ENCODE data around the gene TMEM190. TPM values are rescaled to one million over a fixed set of nuclear protein-coding genes. Genes with fewer than 3 reads are reported as not detected.

Gene TMEM190
- total and polyA plus RNA-seq, 2 donors (not counting 1 experiment from before 2014, with no cell fraction given), result not detected

DNA sequence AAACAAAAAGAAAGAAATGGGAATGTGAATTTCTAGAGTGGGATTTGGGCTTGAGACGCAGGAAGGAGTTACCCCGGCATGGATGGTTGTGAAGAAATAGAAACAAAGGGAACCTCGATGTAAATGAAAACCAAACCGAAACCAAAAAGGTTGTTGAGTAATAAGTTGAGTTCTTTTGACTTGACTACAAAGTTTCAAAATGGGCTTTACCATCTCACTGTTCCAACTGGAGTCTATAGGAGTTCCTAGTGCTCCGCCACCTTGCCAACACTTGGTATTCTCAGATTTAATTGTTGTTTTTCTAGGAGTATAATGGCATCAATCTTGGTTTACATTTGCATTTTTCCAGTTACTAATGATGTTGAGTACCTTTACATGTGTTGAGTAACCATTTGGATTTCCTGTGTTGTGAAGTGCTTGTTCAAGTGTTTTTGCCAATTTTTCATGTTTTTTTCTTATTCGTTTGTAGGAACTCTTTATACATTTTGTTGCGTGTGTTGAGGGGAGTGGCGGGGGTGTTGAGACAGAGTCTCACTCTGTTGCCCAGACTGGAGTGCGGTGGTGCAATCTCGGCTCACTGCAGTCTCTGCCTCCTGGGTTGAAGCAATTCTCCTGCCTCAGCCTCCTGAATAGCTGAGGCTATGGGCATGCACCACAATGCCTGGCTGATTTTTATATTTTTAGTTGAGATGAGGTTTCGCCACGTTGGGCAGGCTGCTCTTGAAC is 21.7 kb downstream of the TMEM190 start:
- Mint-ChIP-seq H3K4me3 (no peak overlapping the region), H3K27ac (no peak overlapping the region), H3K27me3 (no peaks in the 10 kb centered on the region), H3K4me1 (peaks cover 4% of the 10 kb centered on the region), H3K9me3 (ENCODE audit: insufficient read depth) (no peaks in the 10 kb centered on the region)
- Histone ChIP-seq H3K4me2 (replicated peaks; ENCODE audit: low read depth, low read length, poor library complexity, severe bottlenecking) (no peak overlapping the region), H3K27me3 (replicated peaks in 1 of 4; ENCODE audit: control extremely low read depth in 1 of 4, control insufficient read depth in 3 of 4, insufficient read depth in 4 of 4, low read length in 3 of 4) (no peaks in the 10 kb centered on the region), H2AFZ (ENCODE audit: insufficient read depth, low read depth, low read length, poor library complexity, severe bottlenecking) (no peak overlapping the region), H3K9me3 (ENCODE audit: control extremely low read depth in 1 of 3, control insufficient read depth in 2 of 3, insufficient read depth in 1 of 3, low read length in 2 of 3) (no peaks in the 10 kb centered on the region), H3K36me3 (replicated peaks in 1 of 2; ENCODE audit: control extremely low read depth in 1 of 2, control insufficient read depth in 1 of 2, extremely low read depth in 1 of 2, insufficient read depth in 2 of 2, low read length in 1 of 2) (peaks cover 0 to 31% of the 10 kb centered on the region in 2 experiments), H3K27ac (ENCODE audit: low read length in 2 of 2) (no peak overlapping the region), H3K4me1 (ENCODE audit: control insufficient read depth in 2 of 2, insufficient read depth in 2 of 2, low read length in 2 of 2) (no peaks in the 10 kb centered on the region), H4K20me1 (ENCODE audit: control insufficient read depth, insufficient read depth, low read length, poor library complexity, severe bottlenecking) (peaks cover 6% of the 10 kb centered on the region), H3K4me3 (ENCODE audit: control extremely low read depth in 1 of 5, extremely low read depth in 1 of 5, insufficient read depth in 1 of 5, low read depth in 2 of 5, low read length in 4 of 5) (no peak overlapping the region), H3K79me2 (ENCODE audit: control insufficient read depth, insufficient read depth, low read length) (peaks cover 2% of the 10 kb centered on the region), H3K9ac (ENCODE audit: low read length) (no peak overlapping the region)
- DNase-seq (no peak), ATAC-seq (ENCODE audit: low read depth) (no peak)
- TF ChIP-seq EZH2 (IDR thresholded peaks at IDR 0.05; ENCODE audit: borderline replicate concordance, insufficient read depth, low read depth, low read length, poor library complexity, severe bottlenecking), result no peak
- TF ChIP-seq, protein P1, sequence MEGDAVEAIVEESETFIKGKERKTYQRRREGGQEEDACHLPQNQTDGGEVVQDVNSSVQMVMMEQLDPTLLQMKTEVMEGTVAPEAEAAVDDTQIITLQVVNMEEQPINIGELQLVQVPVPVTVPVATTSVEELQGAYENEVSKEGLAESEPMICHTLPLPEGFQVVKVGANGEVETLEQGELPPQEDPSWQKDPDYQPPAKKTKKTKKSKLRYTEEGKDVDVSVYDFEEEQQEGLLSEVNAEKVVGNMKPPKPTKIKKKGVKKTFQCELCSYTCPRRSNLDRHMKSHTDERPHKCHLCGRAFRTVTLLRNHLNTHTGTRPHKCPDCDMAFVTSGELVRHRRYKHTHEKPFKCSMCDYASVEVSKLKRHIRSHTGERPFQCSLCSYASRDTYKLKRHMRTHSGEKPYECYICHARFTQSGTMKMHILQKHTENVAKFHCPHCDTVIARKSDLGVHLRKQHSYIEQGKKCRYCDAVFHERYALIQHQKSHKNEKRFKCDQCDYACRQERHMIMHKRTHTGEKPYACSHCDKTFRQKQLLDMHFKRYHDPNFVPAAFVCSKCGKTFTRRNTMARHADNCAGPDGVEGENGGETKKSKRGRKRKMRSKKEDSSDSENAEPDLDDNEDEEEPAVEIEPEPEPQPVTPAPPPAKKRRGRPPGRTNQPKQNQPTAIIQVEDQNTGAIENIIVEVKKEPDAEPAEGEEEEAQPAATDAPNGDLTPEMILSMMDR (IDR thresholded peaks at IDR 0.05), result no peak
- CTCF ChIA-PET, result no interaction called here
- intact Hi-C loops (cut with micrococcal nuclease), result no loop called here
- 76% methylated on average over 11 of the region's 12 CpGs for WGBS (ENCODE audit: insufficient coverage)
- POLR2A ChIA-PET, result interaction anchor here (0.6 kb wide), 1 partner anchor 9 kb away, joined by 3 read pairs; no protein-coding TSS in a partner anchor

Measured in B cell (primary cell).